ENCODE data around the gene PKHD1. TPM values are rescaled to one million over a fixed set of nuclear protein-coding genes. Genes with fewer than 3 reads are reported as not detected.

The PKHD1 gene
- total and polyA plus RNA-seq, 2 of the 13 experiments (the other 11 are each of a cell fraction or from before 2014, with no cell fraction given): 0.01 to 0.13 TPM

- TF ChIP-seq ZNF343 (CRISPR knock-in tag; IDR thresholded peaks at IDR 0.05): no peak
- intact Hi-C loops (cut with micrococcal nuclease; ENCODE audit: unreplicated experiment): no loop called here
- Histone ChIP-seq H3K9ac (ENCODE audit: insufficient read depth, low read depth, low read length) (no peak overlapping the region), H3K4me2 (ENCODE audit: low read depth, low read length) (no peak overlapping the region), H2AFZ (ENCODE audit: low read length) (no peak overlapping the region), H3K9me3 (ENCODE audit: low read length) (no peaks in the 10 kb centered on the region), H3K79me2 (ENCODE audit: insufficient read depth, low read length) (no peaks in the 10 kb centered on the region), H4K20me1 (ENCODE audit: insufficient read depth, low read length) (no peaks in the 10 kb centered on the region), H3K27me3 (ENCODE audit: control insufficient read depth in 1 of 2, insufficient read depth in 2 of 2, low read length in 2 of 2) (peaks cover 0 to 2% of the 10 kb centered on the region in 2 experiments; a peak in 1 of 5 replicates), H3K27ac (ENCODE audit: extremely low read length, insufficient read depth, low read length) (no peak overlapping the region), H3K36me3 (replicated peaks in 1 of 2; ENCODE audit: control insufficient read depth in 1 of 2, insufficient read depth in 2 of 2, low read length in 2 of 2) (no peaks in the 10 kb centered on the region), H3K4me3 (replicated peaks in 1 of 3; ENCODE audit: insufficient read depth in 1 of 3, low read depth in 2 of 3, low read length in 3 of 3) (no peak overlapping the region), H3K4me1 (ENCODE audit: insufficient read depth, low read length) (no peaks in the 10 kb centered on the region)
- WGBS (ENCODE audit: low lambda C conversion rate): under 1% methylated on average over 2 of the region's 2 CpGs
- DNase-seq (ENCODE audit: low spot score) (no peak), ATAC-seq (no peak), FAIRE-seq (no peak)
- CTCF ChIA-PET (ENCODE audit: low intra/inter-chr PET ratio, low total read pairs): no interaction called here
- in situ Hi-C loops (cut with HindIII; ENCODE audit: extremely low pct_ligation_motif_present, low pct_unique_long_range_greater_than_20kb): no loop called here
- POLR2A ChIA-PET: no interaction called here
- no TSS peak for BruUV-seq (replicated peaks)
Observed at GRCh38 chr6:51866867-51867266, 220.5 kb downstream of the PKHD1 start.

GRCh38 chr6:51865996-51866395 lies 221.4 kb downstream of the PKHD1 start:
- ChIA-PET POLR2A (no interaction called here), CTCF (ENCODE audit: low intra/inter-chr PET ratio, low total read pairs) (no interaction called here)
- intact Hi-C loops (cut with micrococcal nuclease; ENCODE audit: unreplicated experiment): no loop called here
- TF ChIP-seq PHF20 (CRISPR knock-in tag; IDR thresholded peaks at IDR 0.05) (no peak), NBN (conservative IDR thresholded peaks at IDR 0.05) (no peak), ZSCAN9 (CRISPR knock-in tag; IDR thresholded peaks at IDR 0.05; ENCODE audit: borderline replicate concordance) (no peak)
- Histone ChIP-seq H3K27ac (ENCODE audit: extremely low read length, insufficient read depth, low read length) (no peak overlapping the region), H4K20me1 (ENCODE audit: insufficient read depth, low read length) (no peaks in the 10 kb centered on the region), H3K79me2 (ENCODE audit: insufficient read depth, low read length) (no peaks in the 10 kb centered on the region), H3K4me3 (replicated peaks in 1 of 3; ENCODE audit: insufficient read depth in 1 of 3, low read depth in 2 of 3, low read length in 3 of 3) (no peak overlapping the region), H3K27me3 (ENCODE audit: control insufficient read depth in 1 of 2, insufficient read depth in 2 of 2, low read length in 2 of 2) (peaks cover 0 to 2% of the 10 kb centered on the region in 2 experiments; a peak in 1 of 5 replicates), H3K9me3 (ENCODE audit: low read length) (no peaks in the 10 kb centered on the region), H3K9ac (ENCODE audit: insufficient read depth, low read depth, low read length) (no peak overlapping the region), H3K36me3 (replicated peaks in 1 of 2; ENCODE audit: control insufficient read depth in 1 of 2, insufficient read depth in 2 of 2, low read length in 2 of 2) (no peaks in the 10 kb centered on the region), H3K4me1 (ENCODE audit: insufficient read depth, low read length) (no peaks in the 10 kb centered on the region), H2AFZ (ENCODE audit: low read length) (no peak overlapping the region), H3K4me2 (ENCODE audit: low read depth, low read length) (no peak overlapping the region)
- WGBS (ENCODE audit: low lambda C conversion rate): 0% methylated on average over 1 of the region's 1 CpG
- in situ Hi-C loops (cut with HindIII; ENCODE audit: extremely low pct_ligation_motif_present, low pct_unique_long_range_greater_than_20kb): no loop called here
- DNase-seq (ENCODE audit: low spot score) (no peak), ATAC-seq (no peak), FAIRE-seq (no peak)
- no TSS peak for BruUV-seq (replicated peaks)

All from HepG2 (cell line).